CD4-positive, alpha-beta T cell treated with Interleukin-4 for 4 hours (primary cell): ENCODE measurements around the gene COL27A1.
A peak's percentile ranks its signal among the peaks of the same experiment; 100 is the strongest.

Source experiments
- DNase-seq: peaks from one replicate; pipeline ENCODE4 v3.0.0-alpha.2; 2020

The COL27A1 gene

GRCh38 chr9:114348261-114348905 lies 193.0 kb downstream of the COL27A1 start:
- DNase-seq: no peak

GRCh38 chr9:114348906-114349482 lies 193.7 kb downstream of the COL27A1 start:
- DNase-seq: peak; percentile 84

GRCh38 chr9:114349713-114350480 lies 194.6 kb downstream of the COL27A1 start:
- DNase-seq: no peak

GRCh38 chr9:114350636-114351401 lies 195.5 kb downstream of the COL27A1 start:
- no peak for DNase-seq

- no peak for DNase-seq
Observed at GRCh38 chr9:114351932-114352331, 196.6 kb downstream of the COL27A1 start.

- DNase-seq: no peak
Observed at GRCh38 chr9:114355821-114356220, 200.5 kb downstream of the COL27A1 start.

- no peak for DNase-seq
Observed at GRCh38 chr9:114356792-114357191, 201.5 kb downstream of the COL27A1 start.

GRCh38 chr9:114357360-114357759 lies 202.0 kb downstream of the COL27A1 start:
- no peak for DNase-seq

GRCh38 chr9:114357911-114358328 lies 202.6 kb downstream of the COL27A1 start:
- no peak for DNase-seq

GRCh38 chr9:114359801-114360200 lies 204.5 kb downstream of the COL27A1 start:
- no peak for DNase-seq

GRCh38 chr9:114361542-114361941 lies 206.2 kb downstream of the COL27A1 start:
- DNase-seq: no peak
